ENCODE measurements around the gene OLAH. TPM values are rescaled to one million over a fixed set of nuclear protein-coding genes. Genes with fewer than 3 reads are reported as not detected.

Gene OLAH
- total and polyA plus RNA-seq, 4 donors, result 0.25 to 0.42 TPM; not detected in 2

DNA sequence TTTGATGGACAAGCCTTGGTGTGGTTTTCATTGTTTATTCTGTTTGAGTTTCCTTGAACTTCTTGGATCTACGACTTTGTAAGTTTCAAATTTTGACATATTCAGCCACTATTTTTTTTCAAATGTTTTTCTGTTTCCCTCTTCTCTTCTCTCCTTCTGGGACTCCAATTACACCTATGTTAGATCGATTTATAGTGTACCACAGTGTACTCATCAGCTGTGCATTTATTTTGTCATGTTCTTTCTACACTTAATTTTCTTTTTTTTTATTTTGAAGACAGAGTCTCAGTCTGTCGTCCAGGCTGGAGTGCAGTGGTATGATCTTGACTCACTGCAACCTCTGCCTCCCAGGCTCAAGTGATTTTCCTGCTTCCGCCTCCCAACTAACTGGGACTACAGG is 16.2 kb downstream of the OLAH start:
- Histone ChIP-seq H3K36me3 (ENCODE audit: control insufficient read depth in 4 of 4, insufficient read depth in 3 of 4, low read depth in 1 of 4, low read length in 3 of 4) (no peaks in the 10 kb centered on the region), H3K9ac (ENCODE audit: low read depth in 1 of 2, low read length in 2 of 2) (no peak overlapping the region), H3K27me3 (ENCODE audit: control insufficient read depth in 4 of 4, insufficient read depth in 4 of 4, low read length in 3 of 4) (no peaks in the 10 kb centered on the region), H3K27ac (ENCODE audit: low read depth in 1 of 2, low read length in 2 of 2) (no peak overlapping the region), H3K4me3 (ENCODE audit: low read depth in 1 of 3, low read length in 3 of 3) (no peak overlapping the region), H3K4me1 (ENCODE audit: control insufficient read depth in 4 of 4, insufficient read depth in 4 of 4, low read length in 3 of 4) (no peaks in the 10 kb centered on the region), H3K9me3 (ENCODE audit: control insufficient read depth in 4 of 4, low read length in 3 of 4) (peaks cover 0 to 2% (median 0%) of the 10 kb centered on the region in 4 donors)
- DNase-seq (ENCODE audit: low spot score), result no peak
- TF ChIP-seq SP1 (IDR thresholded peaks at IDR 0.05), result no peak
- TF ChIP-seq, protein P1, sequence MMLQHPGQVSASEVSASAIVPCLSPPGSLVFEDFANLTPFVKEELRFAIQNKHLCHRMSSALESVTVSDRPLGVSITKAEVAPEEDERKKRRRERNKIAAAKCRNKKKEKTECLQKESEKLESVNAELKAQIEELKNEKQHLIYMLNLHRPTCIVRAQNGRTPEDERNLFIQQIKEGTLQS (IDR thresholded peaks at IDR 0.05), result no peak
- TF ChIP-seq, protein P2, sequence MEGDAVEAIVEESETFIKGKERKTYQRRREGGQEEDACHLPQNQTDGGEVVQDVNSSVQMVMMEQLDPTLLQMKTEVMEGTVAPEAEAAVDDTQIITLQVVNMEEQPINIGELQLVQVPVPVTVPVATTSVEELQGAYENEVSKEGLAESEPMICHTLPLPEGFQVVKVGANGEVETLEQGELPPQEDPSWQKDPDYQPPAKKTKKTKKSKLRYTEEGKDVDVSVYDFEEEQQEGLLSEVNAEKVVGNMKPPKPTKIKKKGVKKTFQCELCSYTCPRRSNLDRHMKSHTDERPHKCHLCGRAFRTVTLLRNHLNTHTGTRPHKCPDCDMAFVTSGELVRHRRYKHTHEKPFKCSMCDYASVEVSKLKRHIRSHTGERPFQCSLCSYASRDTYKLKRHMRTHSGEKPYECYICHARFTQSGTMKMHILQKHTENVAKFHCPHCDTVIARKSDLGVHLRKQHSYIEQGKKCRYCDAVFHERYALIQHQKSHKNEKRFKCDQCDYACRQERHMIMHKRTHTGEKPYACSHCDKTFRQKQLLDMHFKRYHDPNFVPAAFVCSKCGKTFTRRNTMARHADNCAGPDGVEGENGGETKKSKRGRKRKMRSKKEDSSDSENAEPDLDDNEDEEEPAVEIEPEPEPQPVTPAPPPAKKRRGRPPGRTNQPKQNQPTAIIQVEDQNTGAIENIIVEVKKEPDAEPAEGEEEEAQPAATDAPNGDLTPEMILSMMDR (IDR thresholded peaks at IDR 0.05; ENCODE audit: low read depth, low read length, missing input control), result no peak
- no peak for TF ChIP-seq FOXA1 (IDR thresholded peaks at IDR 0.05)
- TF ChIP-seq HNF4G (IDR thresholded peaks at IDR 0.05), result no peak
- no peak for TF ChIP-seq YY1 (IDR thresholded peaks at IDR 0.05)
- TF ChIP-seq JUND (IDR thresholded peaks at IDR 0.05), result no peak
- no peak for TF ChIP-seq TAF1 (conservative IDR thresholded peaks at IDR 0.05)
- TF ChIP-seq RAD21 (IDR thresholded peaks at IDR 0.05), result no peak
- TF ChIP-seq FOXA2 (IDR thresholded peaks at IDR 0.05), result no peak
- TF ChIP-seq, protein P3, sequence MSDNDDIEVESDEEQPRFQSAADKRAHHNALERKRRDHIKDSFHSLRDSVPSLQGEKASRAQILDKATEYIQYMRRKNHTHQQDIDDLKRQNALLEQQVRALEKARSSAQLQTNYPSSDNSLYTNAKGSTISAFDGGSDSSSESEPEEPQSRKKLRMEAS (IDR thresholded peaks at IDR 0.05), result no peak
- TF ChIP-seq, protein P4, sequence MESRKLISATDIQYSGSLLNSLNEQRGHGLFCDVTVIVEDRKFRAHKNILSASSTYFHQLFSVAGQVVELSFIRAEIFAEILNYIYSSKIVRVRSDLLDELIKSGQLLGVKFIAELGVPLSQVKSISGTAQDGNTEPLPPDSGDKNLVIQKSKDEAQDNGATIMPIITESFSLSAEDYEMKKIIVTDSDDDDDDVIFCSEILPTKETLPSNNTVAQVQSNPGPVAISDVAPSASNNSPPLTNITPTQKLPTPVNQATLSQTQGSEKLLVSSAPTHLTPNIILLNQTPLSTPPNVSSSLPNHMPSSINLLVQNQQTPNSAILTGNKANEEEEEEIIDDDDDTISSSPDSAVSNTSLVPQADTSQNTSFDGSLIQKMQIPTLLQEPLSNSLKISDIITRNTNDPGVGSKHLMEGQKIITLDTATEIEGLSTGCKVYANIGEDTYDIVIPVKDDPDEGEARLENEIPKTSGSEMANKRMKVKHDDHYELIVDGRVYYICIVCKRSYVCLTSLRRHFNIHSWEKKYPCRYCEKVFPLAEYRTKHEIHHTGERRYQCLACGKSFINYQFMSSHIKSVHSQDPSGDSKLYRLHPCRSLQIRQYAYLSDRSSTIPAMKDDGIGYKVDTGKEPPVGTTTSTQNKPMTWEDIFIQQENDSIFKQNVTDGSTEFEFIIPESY (IDR thresholded peaks at IDR 0.05), result no peak
- no peak for TF ChIP-seq NR2F2 (IDR thresholded peaks at IDR 0.05)
- no peak for TF ChIP-seq GABPA (IDR thresholded peaks at IDR 0.05 in 1 of 2, conservative IDR thresholded peaks at IDR 0.05 in 1 of 2)
- no peak for TF ChIP-seq RXRA (IDR thresholded peaks at IDR 0.05)
- TF ChIP-seq EGR1 (IDR thresholded peaks at IDR 0.05; ENCODE audit: low read depth in 2 of 2), result no peak
- TF ChIP-seq HNF4A (conservative IDR thresholded peaks at IDR 0.05), result no peak
- TF ChIP-seq REST (IDR thresholded peaks at IDR 0.05), result no peak
- WGBS, result 84% methylated on average over 4 of the region's 4 CpGs
